Glutamatergic neuron (in vitro differentiated cells): ENCODE results near the gene SRGAP3. TPM values are rescaled to one million over a fixed set of nuclear protein-coding genes. Genes with fewer than 3 reads are reported as not detected.

Experiments
- DNase-seq: peaks from one replicate; pipeline ENCODE4 v3.0.0; 2022
- H3K27ac Mint-ChIP-seq: one replicate; pipeline ENCODE4 v1.8.0; 2020; ENCODE audit warnings: mild to moderate bottlenecking, mixed read lengths, inconsistent platforms; ENCODE audit not compliant: unreplicated experiment
- H3K27me3 Mint-ChIP-seq: one replicate; pipeline ENCODE4 v1.8.0; 2020; ENCODE audit warnings: mild to moderate bottlenecking, moderate library complexity, mixed read lengths, inconsistent platforms; ENCODE audit not compliant: unreplicated experiment
- H3K36me3 Mint-ChIP-seq: one replicate; pipeline ENCODE4 v1.8.0; 2020; ENCODE audit warnings: mild to moderate bottlenecking, mixed read lengths, inconsistent platforms; ENCODE audit not compliant: unreplicated experiment
- H3K4me1 Mint-ChIP-seq: one replicate; pipeline ENCODE4 v1.8.0; 2020; ENCODE audit warnings: mild to moderate bottlenecking, low read depth, mixed read lengths, inconsistent platforms; ENCODE audit not compliant: unreplicated experiment
- H3K4me3 Mint-ChIP-seq: one replicate; pipeline ENCODE4 v1.8.0; 2020; ENCODE audit warnings: mild to moderate bottlenecking, mixed read lengths, inconsistent platforms; ENCODE audit not compliant: unreplicated experiment
- H3K9me3 Mint-ChIP-seq: one replicate; pipeline ENCODE4 v1.8.0; 2020; ENCODE audit warnings: mild to moderate bottlenecking, moderate library complexity, mixed read lengths, inconsistent platforms; ENCODE audit not compliant: unreplicated experiment
- CTCF ChIP-seq: fragments of 200-600 bp; sonication (generic); IDR thresholded peaks from one replicate; pipeline ENCODE4 v1.5.0; 2021; ENCODE audit not compliant: partially characterized antibody, unreplicated experiment
- total RNA-seq: library from RNA; stranded (reverse); fragmentation: NEBNext Ultra II Directional; extraction: Animal tissue kit (Norgen Biotek cat#: 25700); gene quantifications from one replicate; pipeline ENCODE4 v1.2.1, GENCODE V29; 2021; ENCODE audit not compliant: unreplicated experiment

Gene SRGAP3
- total RNA-seq, 1 donor from 2014 or later = 197 TPM

DNA sequence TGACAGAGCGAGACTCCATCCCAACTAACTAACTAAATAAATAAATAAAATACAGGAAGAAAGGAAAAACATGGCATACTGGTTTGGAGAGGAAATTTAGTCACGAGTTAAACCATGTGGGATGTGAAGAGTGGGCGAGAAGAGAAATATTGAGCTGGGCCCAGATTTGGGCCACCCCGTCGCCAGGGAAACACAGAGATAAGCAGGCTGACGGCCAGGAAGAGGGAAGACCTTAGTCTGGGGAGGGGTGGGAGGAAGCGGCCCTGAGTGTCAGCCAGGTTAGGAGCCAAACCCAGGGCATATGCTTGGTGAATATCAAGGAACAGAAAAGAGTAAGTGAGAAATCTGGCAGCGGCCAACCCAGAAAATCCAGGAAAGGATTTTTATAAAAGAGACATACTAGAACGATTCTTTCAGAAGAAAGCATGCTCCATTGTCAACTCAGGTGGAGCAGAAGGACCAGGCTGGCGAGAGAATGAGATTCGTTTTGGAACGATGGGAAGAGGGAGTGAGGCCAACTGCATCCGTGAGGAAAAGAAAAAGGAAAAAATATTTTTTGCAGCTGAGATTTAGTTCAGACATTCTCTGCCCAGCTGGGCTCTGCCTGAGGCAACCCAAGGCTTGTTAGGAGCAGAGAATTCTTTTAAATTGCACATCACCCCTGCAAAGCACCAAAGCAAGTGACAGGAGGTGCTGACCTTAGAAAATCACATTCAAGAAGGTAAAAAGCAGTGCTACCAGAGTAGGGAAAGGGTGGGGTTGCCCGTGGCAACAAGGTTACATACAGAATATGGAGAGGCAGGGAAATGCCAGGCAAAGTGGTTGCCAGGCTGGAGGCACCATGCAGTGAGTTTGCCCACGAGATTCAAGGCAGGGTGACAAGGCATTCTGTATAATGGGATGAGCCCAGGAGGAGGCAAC lies 226.9 kb downstream of the SRGAP3 start:
- Mint-ChIP-seq H3K27ac (no peak overlapping the region), H3K9me3 (peaks cover 7% of the 10 kb centered on the region), H3K4me3 (no peak overlapping the region), H3K27me3 (peaks cover 7% of the 10 kb centered on the region), H3K36me3 (peaks cover 18% of the 10 kb centered on the region), H3K4me1 (peaks cover 9% of the 10 kb centered on the region)
- TF ChIP-seq CTCF = no peak
- DNase-seq = no peak

DNA sequence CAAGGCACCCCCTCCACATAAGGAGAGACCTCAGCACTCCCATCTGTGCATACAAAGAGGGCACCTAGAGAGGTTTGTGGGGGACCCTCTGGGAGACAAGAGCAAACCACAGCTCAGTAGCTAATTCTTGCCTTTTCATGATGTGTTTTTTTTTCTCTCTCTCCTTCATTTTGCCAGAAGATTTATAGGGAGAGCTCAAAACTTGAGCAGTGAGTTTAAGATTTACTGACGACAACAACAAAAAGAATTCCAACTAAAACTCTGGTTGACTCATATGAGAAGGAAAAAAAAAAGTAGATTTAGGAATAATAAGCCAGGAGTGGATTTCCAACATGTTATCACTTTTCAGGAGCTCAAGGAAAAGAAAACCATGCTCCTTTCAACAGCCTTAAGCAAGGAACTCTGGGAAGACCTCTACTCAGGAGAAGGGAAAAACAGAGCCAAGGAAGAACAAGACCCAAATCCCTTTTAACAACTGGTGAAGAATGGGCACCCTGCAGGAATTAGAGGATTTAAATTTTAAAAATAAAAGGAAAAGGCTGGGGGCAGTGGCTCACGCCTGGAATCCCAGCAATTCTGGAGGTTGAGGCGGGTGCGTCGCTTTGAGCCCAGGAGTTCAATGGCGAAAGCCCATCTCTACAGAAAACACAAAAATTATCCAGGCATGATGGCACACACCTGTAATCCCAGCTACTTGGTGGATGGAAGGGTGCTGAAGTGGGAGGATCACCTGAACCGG lies 228.0 kb downstream of the SRGAP3 start:
- Mint-ChIP-seq H3K36me3 (peaks cover 18% of the 10 kb centered on the region), H3K27ac (no peak overlapping the region), H3K9me3 (peaks cover 7% of the 10 kb centered on the region), H3K4me1 (peaks cover 9% of the 10 kb centered on the region), H3K27me3 (peaks cover 7% of the 10 kb centered on the region), H3K4me3 (no peak overlapping the region)
- no peak for TF ChIP-seq CTCF
- no peak for DNase-seq

GRCh38 chr3:9020426-9020825 lies 229.0 kb downstream of the SRGAP3 start:
- Mint-ChIP-seq H3K9me3 (peaks cover 7% of the 10 kb centered on the region), H3K27ac (no peak overlapping the region), H3K4me3 (no peak overlapping the region), H3K27me3 (peaks cover 5% of the 10 kb centered on the region), H3K4me1 (peaks cover 9% of the 10 kb centered on the region), H3K36me3 (peaks cover 18% of the 10 kb centered on the region)
- TF ChIP-seq CTCF = no peak
- DNase-seq = no peak

DNA sequence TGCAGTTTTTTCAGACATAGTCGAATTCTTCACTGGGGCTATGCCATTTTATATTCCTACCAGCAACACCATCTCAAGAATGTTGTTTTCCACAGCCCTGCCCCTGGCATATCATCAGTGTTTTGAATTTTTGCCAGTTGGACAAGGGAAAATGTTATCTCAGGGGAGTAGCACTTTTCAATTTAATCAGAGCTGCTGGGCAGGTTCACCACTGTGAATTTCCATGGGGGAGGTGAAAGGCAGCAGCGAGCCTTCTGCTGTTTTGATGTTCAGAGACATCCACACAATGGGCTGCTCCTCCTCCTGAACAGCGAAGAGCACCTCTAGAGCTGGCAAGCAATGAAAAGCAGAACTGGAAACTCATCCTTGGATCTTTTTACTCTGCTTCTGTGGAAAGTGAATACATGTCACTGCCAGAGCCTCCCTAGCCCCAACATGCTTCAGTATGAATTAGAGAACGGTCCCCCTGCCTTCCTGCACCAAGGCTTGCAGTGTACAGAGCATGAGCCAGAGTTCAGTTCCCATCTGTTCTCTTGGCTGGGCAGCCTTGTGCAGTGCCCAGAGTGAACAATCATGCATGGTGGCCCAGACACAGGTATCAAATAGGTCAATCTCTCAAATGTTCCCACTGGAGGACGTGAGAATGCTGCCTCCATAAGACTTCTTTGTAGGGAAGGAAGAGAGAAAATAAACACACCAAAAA lies 230.0 kb downstream of the SRGAP3 start:
- TF ChIP-seq CTCF = no peak
- peaks cover 7% of the 10 kb centered on the region for H3K9me3 Mint-ChIP-seq
- no peak for DNase-seq
- no peak overlapping the region for H3K4me3 Mint-ChIP-seq
- H3K4me1 Mint-ChIP-seq = peaks cover 9% of the 10 kb centered on the region
- peaks cover 18% of the 10 kb centered on the region for H3K36me3 Mint-ChIP-seq
- H3K27ac Mint-ChIP-seq = peak overlapping the region; percentile 53
- H3K27me3 Mint-ChIP-seq = peaks cover 5% of the 10 kb centered on the region
